GM11168 (cell line): ENCODE results near the gene PRAMEF12.
"Not testable (repeated sequence)": the region's sequence is repeated elsewhere in the genome, so short reads cannot be mapped to it uniquely, and the experiment has no call there.

Experiments
- in situ Hi-C: fragments of 300-500 bp; cut with MboI; formaldehyde crosslinking; loops from one replicate; pipeline ENCODE4 v1.12.0; 2022; ENCODE audit warnings: low sequenced_read_pairs; ENCODE audit not compliant: unreplicated experiment

The PRAMEF12 gene

DNA sequence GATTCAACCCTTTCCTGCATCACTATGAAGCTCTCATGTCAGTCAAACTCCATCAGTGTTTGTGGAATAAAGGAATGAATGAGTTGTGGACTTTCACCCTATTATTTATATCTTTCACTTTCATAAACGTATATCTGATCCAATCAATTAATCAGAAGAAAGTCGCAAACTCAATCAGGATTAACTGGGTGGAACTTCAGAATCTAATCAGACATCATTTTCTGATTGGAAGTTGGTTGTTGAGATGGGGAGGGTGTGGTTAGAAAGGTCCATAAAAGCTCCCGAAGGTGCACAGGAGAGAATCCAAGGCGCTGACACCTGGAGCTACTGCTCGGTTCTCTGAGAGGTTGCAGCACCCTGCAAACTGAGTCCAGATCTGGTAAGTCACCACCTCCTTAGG lies at the start of gene PRAMEF12:
PRAMEF12 (plus strand) TSS at position 301 of the 400 bp plus-strand sequence. CDS start 1,130 bp downstream, outside the sequence.
- in situ Hi-C loops = no loop called here

- in situ Hi-C loops = no loop called here
Measured at GRCh38 chr1:12728391-12728790, 45.1 kb upstream of the PRAMEF12 start.

- in situ Hi-C loops = no loop called here
Measured at GRCh38 chr1:12730156-12730555, 43.4 kb upstream of the PRAMEF12 start.

GRCh38 chr1:12731084-12731483 lies 42.5 kb upstream of the PRAMEF12 start:
- in situ Hi-C loops = not testable (repeated sequence)

DNA sequence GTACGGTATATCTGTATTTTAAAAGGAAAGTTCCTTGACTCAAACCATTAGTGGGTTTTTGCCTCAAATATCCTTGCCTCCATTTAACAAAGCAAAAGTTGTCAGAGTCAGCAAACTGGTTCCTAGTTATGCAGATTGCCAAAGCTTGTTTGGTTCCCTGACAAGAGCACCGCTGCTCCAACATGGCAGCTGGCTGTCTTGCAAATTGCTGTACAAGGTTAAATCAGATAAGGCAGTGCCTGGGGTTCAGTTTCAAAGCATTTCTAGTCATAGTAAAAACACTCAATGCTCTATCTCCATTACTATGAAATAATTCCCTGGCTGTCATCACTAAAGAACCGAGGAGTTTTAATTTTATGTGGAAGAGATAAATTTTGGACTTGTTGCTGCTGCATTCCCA lies 38.9 kb upstream of the PRAMEF12 start:
- in situ Hi-C loops = no loop called here

- in situ Hi-C loops = no loop called here
Measured at GRCh38 chr1:12738934-12739333, 34.6 kb upstream of the PRAMEF12 start.

GRCh38 chr1:12739613-12740012 lies 33.9 kb upstream of the PRAMEF12 start:
- in situ Hi-C loops = no loop called here

- in situ Hi-C loops = no loop called here
Measured at GRCh38 chr1:12741946-12742345, 31.6 kb upstream of the PRAMEF12 start.

DNA sequence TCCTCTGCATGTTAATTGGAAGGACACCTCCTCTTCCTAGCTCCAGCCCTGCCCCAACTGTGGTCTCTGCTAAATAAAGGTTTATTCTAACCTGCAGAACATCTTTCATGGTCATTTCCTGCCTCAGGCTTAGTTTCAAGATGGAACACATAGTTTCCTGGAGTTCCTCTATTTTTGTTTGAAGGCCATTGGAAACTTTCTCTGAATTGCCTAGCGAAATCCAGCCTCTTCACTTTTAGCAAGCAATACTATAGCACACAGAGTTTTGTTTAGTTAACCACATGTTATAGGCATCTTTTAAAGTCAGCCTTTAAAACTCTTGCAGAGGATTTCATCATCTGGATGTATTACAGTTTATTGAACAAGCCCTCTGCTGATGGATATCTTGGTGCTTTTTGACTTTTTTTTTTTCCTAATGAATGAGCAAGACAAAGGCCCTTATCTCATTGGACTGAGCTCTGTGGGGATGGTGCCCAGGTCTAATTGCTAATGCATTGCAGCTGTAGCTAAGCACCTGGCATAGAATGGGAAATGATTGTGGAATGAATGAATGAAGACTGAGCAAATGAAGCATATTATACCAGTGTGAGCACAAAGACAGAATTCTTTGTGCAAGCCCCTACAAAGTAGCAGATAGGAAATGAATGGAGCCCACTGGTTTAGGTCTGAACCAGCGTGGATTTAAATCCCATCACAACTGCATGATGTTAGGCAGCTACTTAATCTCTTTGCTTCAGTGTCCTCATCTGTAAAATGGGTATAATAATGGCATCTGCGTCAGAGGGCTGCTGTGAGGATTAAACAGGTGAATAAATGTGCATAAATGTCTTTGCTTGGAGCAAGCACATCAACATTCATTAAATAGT lies 28.2 kb upstream of the PRAMEF12 start:
- in situ Hi-C loops = no loop called here

- in situ Hi-C loops = no loop called here
Measured at GRCh38 chr1:12745992-12746323, 27.6 kb upstream of the PRAMEF12 start, which contains the start of gene CFAP107. Gene CFAP107, plus strand, starts transcription at chr1:12746200. Its CDS starts 231 bp downstream, at chr1:12746431.

GRCh38 chr1:12748778-12749355 lies 24.7 kb upstream of the PRAMEF12 start:
- in situ Hi-C loops = no loop called here

DNA sequence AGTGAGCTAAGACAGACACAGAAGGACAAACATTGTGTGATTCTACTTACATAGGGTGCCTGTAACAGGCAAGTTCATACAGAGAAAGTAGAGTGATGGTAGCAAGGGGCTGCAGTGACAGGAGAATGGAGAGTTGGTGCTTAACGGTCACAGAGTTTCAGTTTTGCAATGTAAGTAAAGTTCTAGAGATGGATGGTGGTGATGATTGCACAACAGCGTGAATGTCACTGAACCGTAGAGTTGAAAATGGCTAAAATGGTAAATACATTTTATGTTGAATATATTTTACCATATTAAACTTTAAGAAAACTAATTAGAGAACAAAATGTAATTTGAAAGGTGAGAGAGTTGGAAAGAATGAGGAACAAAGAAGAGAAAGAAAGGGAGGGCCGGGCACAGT lies 18.8 kb upstream of the PRAMEF12 start:
- in situ Hi-C loops = no loop called here

DNA sequence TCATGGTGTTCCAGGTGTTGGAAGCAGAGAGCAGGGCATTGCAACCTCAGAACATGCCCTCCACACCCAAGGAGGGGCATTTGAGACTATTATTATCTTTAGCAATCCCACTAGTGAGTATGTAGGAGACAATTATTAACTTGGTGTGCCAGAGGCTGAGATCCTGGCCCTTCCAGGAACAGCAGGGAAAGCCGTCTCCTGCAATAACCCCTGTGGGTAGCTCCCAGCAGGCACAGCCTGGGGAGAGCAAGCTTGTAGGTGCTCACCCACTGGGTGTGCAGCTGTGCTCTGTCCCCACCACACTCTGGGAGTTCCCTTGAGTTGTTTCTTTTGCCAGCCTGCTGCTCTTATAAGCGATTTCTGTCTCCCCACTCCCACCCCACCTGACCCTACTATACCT lies 17.3 kb upstream of the PRAMEF12 start:
- in situ Hi-C loops = no loop called here

GRCh38 chr1:12756768-12757413 lies 16.6 kb upstream of the PRAMEF12 start:
- in situ Hi-C loops = no loop called here

- in situ Hi-C loops = no loop called here
Measured at GRCh38 chr1:12757836-12758235, 15.7 kb upstream of the PRAMEF12 start.

- in situ Hi-C loops = no loop called here
Measured at GRCh38 chr1:12760256-12760795, 13.2 kb upstream of the PRAMEF12 start.

DNA sequence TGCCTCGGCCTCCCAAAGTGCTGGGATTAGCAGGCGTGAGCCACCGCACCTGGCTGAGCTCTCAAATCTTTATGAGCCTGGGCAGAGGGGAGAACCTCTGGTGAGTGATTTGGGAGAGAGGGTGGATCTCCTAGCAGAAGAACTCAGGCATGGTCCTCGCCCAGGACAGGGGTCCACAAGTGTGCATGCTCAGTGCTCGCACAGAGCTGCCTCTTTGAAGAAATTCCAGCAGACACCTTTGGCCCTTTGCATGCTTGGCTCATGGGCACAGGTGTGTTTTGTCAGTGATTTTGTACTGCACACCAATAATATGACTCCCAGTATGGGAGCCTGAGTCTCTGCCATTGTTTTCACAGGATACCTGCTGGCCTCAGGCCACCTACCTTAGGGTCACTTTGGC lies 11.8 kb upstream of the PRAMEF12 start:
- in situ Hi-C loops = no loop called here

GRCh38 chr1:12762766-12763165 lies 10.8 kb upstream of the PRAMEF12 start:
- in situ Hi-C loops = no loop called here

DNA sequence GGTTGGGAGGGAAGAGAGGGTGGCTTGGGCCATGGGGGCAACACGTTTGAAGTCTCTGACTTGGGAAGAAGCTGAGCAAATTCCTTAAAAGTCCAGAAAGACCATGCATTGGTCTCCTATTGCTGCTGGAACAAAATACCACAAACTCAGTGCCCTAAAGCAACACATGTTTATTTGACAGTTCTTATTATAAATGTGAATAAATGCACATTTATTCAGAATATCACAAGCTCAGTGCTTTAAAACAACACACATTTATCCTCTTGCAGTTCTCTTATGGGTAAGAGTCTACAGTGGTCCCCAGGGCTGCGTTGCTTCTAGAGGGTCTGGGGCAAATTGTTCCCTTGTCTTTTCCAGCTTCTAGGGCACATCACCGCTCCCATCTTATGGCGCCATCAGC lies 10.1 kb upstream of the PRAMEF12 start:
- in situ Hi-C loops = no loop called here

DNA sequence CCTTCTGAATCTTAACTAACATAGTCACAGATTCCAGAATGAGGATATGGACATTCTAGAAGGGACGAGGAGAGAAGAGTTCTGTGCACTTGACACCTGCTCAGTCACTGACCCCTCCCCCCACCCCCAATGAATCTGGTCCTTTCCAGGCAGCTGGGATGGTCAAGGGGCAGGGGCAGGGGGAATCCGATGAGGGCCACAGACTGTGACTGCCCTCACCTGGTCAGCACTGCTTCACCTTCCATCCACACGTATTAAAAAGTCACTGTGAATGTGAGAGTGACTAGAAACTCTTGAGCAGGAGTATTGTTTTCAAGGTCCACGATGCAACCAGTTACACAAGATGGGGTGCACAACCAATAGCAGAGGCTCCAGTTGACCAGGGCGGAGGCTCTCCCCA lies 9.5 kb upstream of the PRAMEF12 start:
- in situ Hi-C loops = no loop called here

- in situ Hi-C loops = no loop called here
Measured at GRCh38 chr1:12769031-12769430, 4.5 kb upstream of the PRAMEF12 start.
